Measurements from ENCODE around the gene LLGL1.
"Not testable (repeated sequence)": the region's sequence is repeated elsewhere in the genome, so short reads cannot be mapped to it uniquely, and the experiment has no call there.

Gene LLGL1

DNA sequence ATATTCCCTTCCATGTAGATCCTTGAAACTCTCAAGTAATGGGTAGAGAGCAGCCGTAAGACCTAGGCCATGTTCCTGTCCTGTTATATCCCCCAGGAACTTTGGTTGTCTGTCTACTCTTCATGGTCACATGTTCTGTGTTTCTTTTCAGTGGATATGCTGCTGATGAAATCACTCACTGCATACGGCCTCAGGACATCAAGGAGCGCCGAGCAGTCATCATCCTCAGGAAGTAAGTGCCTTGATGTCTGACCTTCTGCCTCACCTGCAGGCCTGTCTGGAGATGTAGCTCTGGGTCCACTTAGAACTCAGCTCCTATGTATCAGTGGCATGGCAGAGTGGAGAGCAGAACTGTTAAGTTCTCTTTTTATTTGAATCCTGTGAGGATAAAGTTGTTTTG, 30.6 kb upstream of the LLGL1 start:
- DNase-seq: no peak

DNA sequence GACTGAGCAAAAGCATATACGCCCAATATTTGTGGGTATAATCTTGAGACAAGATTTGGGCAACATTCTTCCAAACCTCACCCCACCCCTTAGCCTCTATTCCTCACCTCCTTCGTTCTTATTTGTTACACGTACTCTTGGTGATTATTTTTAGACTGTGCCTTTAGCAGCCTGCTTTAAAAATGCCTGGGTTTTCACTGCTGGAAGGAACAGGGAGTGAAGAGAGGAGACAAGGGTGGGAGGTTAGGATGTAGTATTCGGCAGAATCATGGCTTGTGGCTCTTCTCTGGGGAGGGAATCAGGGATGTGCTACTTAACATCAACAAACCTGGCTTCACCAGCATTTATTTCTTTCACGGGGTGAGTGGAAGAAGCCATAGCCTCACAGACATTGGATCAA, 30.2 kb upstream of the LLGL1 start:
- DNase-seq: no peak

DNA sequence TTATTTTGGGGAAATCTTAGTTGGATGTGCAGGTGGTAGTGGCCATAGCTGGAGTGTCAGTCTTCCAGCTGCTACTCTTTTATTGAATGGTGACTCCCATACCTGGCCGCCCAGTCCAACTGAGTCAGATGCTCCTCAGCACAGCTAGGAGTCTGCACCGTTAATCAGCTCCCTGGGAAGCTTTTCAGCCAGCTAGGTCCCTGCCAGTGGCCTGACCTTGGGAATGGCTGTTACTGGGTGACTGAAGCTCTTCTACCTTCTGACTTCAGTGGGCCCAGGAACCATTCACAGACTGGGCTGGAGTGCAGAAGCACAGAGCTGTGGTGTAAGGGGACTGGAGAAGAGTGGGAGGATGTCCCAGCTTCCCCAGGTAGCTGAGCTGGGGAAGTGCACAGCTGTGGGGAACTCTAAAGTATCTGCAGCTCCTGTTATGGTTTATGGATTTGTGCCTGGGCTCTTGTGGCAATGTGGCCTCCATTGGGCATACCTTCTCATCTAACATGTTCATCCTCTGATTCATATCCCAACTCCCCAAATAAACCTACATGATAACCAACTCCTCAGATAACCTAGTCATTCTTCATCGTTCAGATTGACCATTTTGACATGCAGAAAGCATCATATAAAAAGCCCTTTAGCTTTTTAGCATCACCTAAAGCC, 27.8 kb upstream of the LLGL1 start:
- DNase-seq: no peak

DNA sequence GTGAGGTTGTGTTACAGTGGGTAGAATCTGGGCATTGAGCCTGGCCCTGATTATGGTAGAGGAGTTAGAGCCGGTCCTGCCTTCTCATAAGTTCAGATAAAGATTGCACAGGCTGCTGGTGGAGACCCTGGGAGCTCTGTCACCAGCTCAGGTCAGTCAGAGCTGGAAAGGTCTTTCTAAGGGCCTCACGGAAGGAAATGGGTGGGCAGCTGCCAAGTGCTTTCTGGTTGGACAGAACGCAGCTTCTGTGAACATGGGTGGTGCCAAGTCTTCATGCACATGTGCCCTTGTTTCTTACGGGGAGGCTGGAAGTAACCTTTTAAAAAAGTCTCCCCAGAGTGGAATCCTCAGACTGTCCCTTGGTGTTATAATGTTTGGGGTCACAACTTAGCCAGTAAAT, 26.9 kb upstream of the LLGL1 start:
- no peak for DNase-seq

DNA sequence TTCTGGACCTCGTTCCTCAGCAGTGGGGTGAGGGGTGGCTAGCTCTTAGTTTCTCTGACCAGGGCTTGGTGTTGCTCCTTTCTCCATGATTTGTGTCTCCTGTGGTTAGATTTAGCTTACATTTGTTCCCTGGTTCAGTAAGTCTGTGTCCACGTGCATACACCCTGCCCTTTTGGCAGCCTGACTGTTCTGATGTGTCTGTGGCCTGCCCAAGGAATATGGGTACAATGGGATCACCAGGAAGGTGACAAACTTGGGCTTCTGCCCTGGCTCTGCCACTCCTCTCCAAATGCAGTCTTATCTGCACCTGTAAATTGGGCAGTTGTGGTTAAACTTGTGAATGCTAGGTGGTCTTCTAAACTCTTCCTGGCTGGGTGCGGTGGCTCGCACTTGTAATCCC, 24.3 kb upstream of the LLGL1 start:
- DNase-seq: no peak

DNA sequence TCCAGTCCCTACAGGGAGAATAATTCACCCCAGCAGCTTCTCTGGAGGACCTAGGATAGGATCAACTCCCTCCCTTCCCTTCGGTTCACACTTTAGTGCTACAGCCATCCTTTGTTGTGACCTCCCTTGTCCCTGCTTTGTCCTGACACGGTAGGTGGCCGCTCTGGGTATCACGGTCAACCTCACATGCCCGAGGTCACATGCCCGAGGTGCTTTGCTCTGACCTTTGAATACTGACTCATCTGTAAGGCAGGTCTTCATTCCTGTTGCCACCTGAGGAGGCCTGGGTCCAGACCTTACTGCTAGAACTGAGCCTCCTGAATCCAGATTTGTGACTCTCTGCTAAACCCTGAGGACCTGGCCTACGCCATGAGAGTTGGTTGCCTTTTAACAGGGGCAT, 22.1 kb upstream of the LLGL1 start:
- no peak for DNase-seq

DNA sequence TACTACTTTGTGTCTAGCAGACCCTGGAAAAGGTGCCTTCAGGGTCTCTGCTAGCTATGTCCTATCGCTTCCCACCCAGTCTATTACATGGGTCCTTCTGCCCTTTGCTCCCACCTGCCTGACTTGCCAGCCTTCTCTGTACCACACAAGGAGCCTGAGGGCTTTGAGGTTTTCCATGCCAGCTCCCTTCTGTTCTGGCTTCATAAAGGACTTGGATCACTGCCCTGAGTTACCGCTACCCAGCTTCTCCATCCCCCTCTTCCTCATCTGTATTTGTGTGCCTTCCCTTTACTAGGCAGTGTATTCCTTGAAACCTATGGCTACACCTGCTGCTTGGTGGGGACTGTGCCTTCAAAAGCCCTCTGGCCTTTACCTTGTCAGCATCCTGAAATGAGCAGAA, 19.6 kb upstream of the LLGL1 start:
- no peak for DNase-seq

DNA sequence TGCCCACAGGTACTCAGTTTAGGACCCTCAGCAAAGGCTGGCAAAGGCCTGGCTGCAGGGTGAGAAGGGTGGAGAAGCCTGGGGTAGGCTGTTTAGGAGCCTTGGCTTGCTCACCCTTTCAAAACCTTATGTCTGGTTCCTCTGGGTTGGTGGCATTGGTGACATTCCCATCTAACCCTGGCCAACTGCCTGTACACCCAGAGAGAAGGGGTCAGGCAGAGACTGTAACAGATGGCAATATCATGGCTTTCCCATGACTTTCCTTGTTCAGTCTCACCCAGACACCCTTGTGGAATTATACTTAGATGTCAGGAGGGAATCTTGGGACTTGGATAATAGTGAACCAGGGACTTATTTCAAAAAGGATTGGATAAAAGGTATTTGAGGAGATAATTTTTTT, 18.5 kb upstream of the LLGL1 start:
- no peak for DNase-seq

DNA sequence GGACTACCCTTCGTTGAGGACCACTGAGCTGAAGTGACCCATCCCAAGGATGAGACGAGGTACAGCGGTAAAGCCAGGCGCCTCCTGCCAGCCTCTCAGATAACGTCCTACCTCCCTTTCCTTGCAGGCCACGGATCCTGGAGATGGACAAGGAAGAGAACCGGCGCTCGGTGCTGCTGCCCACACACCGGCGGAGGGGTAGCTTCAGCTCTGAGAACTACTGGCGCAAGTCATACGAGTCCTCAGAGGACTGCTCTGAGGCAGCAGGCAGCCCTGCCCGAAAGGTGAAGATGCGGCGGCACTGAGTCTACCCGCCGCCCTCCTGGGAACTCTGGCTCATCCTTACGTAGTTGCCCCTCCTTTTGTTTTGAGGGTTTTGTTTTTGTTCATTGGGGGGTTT, 17.3 kb upstream of the LLGL1 start:
- DNase-seq: no peak

DNA sequence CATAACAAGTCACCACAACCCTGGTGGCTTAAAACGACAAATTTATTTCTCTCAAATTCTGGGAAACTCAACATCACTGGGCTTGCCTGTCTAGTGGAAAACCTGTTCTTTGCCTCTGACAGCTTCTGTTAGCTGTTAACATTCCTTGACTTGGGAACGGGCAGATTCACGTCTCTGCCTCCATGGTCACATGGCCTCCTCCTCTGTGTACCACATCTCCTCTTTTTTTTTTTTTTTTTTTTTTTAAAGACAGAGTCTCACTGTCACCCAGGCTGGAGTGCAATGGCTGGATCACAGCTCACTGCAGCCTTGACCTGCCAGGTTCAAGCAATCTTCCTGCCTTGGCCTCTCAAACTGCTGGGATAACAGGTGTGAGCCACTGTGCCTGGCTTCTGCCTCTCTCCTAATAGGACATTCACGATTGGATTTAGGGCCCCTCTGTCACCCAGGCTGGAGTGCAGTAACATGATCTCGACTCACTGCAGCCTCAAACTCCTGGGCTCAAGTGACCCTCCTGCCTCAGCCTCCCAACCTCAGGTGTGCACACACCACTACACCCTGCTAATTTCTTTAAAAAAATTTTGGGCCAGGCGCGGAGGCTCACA, 11.7 kb upstream of the LLGL1 start:
- no peak for DNase-seq

DNA sequence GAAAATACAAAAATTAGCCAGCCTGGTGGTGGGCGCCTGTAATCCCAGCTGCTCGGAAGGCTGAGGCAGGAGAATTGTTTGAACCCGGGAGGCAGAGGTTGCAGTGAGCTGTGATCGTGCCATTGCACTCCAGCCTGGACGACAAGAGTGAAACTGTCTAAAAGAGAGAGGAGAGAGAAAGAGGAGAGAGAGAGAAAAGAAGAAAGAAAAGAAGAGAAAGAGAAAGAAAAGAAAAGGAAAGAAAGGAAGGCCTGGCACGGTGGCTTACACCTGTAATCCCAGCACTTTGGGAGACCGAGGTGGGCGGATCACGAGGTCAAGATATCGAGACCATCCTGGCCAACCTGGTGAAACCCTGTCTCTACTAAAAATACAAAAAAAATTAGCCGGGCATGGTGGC, 8.5 kb upstream of the LLGL1 start:
- not testable (repeated sequence) for DNase-seq

DNA sequence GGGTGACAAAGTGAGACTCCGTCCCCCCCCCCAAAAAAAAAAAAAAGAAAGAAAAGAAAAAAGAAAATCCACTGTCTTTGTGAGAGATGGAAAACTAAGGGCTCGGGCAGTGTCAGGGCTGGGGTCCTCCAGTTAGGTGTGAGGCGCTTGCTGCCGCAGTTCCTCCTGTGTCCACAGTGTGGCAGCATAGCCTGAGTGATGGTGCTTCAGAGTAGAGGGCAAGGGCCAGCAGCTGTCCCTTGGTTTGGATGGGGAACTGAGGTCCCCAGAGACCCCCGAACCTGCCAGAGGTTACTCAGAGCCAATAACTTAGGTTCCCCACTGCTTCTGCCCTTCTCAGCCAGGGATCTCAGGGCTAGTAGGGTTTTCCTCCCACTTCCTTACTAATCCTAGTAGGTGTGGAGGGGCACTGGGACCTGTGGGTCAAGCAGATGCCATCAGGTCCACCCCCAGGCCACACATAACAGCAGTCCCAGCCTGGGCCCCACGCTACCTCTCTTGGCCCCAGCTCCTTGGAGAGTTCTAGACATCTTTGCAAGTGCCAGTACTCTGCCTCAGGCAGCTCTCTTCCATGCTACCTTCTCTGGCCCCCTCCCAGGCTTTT, 7.9 kb upstream of the LLGL1 start:
- DNase-seq: no peak

DNA sequence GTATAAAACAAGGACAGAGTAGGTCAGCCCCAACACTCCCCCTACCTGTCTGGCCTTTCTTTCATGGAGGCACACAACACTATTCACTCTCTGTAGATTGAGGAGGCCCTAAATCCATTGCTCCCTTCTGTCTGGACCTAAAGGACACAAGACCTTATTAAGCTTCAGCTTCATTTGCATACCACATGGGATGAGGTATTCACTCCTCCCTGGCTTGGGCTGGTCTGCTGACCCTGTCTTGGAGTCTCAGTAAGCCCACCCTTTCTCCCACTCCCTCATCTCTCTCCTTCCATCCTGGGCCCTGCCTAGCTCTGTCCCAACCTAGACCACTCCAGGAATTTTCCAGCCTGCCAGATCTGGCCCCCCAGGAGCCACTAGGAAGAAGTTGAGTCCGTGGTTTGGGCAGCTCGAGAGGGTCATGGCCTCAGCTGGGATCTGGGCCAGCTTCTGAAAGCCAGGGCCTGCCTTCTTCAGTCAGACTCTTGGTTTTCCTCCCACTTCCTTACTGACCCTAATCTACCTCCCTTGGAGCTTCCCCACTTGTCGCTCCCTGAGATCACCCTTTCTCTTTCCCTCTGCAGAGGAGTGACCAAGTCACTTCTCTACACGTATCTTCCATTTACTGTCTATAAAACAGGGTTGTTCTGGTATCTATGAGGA, 6.5 kb upstream of the LLGL1 start:
- no peak for DNase-seq

DNA sequence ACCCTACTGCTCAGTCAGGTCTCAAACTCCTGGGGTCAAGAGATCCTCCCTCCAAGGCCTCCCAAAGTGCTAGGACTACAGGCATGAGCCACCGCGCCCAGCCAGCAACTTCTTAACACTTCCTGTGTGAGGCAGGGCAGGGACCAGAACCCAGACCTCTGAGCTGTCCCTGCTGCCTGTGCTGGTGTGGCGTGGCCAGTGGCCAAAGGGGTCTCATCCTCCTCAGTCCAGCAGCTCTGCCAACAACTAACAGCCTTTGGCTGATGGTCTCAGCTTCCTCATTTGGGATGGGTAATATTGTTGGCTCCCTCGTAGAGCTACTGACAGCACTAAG, 1.4 kb upstream of the LLGL1 start:
- DNase-seq: no peak

DNA sequence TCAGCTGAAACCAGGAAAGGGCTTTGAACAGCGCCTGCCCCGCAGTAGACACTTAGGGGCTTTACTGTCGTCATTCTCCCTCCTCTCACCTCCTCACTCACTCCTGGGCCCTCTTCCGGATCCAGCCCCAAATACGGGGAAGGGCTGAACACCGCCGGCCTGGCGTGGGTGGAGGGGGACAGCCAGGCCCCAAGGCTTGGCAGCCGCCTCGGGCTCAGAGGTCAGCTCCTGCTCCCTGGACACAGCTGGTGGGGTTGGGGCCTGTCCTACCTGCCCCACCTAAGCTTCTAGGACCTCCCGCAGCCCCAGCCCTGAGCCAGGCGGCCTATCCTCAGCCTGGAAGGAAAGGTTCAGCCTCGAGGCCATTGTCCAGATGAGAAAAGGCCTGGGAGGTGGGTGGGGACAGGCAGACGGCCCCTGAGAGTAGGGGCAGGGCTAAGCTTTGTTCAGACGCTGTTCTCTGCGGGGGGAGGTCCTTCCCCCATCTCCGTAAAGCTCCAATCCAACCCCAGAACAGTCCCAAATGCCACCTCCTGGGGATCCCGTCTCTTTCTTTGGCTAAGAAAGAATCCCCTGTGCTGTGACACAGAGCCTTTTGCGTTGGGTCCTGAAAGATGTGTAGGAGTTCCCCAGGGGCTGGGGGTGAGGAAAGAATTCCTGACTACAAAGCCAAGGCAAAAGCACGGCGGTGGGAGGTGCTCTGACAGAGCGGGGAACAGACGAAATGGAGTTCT, 881 bp upstream of the LLGL1 start:
- no peak for DNase-seq

DNA sequence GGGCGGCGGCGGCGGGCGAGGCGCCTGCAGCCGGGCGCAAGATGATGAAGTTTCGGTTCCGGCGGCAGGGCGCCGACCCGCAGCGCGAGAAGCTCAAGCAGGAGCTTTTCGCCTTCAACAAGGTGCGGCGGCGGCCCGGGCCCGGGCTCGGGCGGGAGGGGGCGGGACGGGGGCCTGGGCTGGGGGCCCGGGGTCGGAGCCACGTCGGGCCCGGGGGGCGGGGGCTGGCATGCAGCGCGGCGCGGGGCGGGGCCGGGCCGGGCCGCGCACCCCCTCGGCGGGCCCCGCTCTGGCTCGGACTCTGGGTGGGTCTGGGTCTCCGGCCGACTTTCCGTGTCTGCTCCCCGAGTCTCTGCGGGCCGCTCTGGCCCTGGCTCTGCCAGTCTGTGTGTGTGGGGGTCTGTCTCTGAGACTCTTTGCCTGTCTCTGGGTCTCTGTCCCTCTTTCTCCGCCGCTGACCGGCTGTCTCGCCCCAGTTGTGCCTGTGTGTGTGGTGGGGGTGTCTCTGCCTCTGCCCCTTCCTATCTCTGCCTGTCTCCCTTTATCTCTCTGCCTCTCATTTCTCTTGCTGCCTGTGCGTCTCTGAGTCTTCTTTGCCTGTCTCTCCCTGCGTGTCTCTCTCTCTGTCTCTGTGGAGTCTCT, 328 bp downstream of the LLGL1 start:
- no peak for DNase-seq

DNA sequence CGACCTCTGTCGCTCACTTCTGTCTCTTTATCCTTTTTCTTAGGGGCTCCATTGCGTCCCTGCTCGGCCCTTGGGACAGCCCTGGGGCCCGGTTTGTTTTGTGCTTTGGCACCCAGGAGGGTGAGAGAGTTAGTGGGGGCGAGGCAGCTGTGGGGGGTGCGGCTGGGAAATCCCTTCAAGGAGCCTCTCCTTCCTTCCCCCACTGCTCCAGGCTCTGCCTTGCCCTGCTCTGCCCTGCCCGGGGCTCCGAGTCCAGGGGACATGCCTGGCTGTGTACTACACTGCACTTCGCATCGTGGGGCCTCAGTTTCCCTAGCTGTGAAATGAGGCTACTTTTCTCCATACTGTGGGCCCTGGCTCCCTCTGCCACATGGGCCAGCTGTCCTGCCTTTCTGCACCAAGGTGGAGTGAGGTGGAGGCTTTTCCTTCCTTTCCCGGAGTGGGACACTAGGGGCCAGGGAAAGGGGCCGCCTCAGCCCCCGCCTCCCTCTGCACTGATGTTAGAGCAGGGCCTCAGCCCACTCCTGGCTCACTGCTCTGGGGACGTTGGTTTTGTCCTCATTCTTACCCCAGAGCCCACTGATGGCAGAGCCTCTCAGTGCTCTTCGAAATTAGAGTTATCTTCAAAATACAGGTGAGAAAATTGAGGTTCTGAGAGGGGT, 980 bp downstream of the LLGL1 start:
- DNase-seq: no peak

DNA sequence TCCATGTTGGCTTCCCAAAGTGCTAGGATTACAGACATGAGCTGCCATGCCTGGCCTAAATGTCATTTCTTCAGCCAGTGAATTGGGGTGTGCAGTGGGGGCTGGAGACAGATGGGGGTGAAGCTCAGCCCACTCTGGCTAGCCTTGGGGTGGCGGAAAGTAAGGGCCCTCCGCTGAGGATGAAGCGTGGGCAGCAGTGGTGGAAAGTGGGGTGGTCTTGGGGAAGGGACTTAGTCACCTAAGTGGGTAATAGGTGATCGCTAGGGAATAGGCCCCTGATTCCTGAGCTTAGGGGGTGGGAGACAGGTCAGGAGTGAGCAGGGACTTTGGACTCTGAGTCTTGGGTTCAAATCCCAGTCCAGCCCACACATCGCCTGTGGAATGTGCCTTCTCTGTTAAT, 2.2 kb downstream of the LLGL1 start:
- no peak for DNase-seq

DNA sequence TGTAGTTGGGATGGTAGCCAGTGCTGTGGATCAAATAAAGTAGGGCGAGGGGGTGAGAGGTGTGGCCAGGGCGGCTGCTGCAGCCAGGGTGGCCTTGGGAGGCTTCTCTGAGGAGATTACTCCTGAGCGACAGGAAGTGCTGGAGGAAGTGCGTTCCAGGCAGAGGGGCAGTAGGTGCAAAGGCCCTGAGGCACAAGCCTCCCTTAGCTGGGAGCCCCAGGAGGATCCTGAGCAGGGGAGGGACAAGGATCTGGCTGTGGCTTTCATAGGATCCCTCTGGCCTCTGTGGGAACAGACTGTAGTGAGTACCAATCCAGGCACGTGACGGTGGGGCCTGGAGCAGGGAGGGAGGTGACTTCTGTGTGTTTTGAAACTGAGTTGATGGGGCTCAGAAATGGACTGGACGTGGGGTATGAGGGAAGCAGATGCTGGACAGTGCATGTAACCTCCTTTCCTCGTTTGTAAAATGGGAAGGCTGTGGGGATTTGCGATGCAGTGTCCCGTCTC, 2.8 kb downstream of the LLGL1 start:
- no peak for DNase-seq

DNA sequence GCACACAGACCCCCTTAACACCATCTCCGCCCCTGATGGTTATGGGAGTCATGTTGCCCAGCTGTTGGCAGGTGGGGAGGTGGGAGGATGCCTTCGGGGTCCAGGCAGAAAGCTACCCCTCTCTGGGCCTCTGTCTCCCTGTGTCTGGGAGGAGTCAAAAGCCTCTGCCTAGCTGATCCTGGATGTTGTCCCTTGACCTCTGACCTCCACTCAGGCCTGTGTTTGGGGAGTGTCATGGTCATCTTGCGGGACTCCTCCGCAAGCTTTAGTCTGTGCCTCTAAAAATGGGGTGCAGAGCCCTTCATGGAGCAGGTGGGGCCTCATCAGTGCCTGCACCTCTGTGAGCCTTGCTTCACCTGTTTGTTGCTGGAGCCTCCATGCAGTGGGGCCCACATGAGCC, 3.8 kb downstream of the LLGL1 start:
- no peak for DNase-seq

DNA sequence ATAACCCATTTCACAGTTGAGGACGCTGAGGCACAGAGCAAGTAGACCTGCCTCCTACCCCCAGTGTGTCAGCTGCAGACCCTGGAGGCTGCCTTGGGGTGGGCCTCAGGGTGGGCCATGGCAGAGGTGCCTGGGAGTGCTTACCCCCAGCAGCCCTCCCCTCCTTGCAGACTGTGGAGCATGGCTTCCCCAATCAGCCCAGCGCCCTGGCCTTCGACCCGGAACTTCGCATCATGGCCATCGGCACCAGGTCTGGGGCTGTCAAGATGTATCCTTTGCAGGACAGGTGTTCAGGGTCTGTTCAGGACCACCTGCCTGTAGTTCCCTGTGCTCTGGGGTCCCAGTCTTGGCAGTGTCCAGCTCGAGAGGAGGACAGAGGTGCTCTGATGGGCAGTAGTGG, 4.3 kb downstream of the LLGL1 start:
- no peak for DNase-seq

All from NCI-H2081 treated with DMSO at 0.1 percent for 48 hours (cell line).